WERI-Rb-1 (cell line): ENCODE results near the gene HOXD13.

ENCODE experiments used
- DNase-seq: peaks from one replicate; pipeline ENCODE4 v3.0.0-alpha.2; 2020
- H3K27ac ChIP-seq: fragments of 250-450 bp; sonication (Bioruptor Pico); 2 replicates; pipeline ENCODE4 v1.5.1; 2020; ENCODE audit warnings: mild to moderate bottlenecking, moderate library complexity
- H3K27me3 ChIP-seq: fragments of 250-450 bp; sonication (Bioruptor Pico); 2 replicates; pipeline ENCODE4 v1.5.1; 2021; ENCODE audit warnings: mild to moderate bottlenecking, low read depth, moderate library complexity; ENCODE audit not compliant: insufficient read depth, severe bottlenecking
- H3K36me3 ChIP-seq: fragments of 250-450 bp; sonication (Bioruptor Pico); 2 replicates; pipeline ENCODE4 v1.5.1; 2020; ENCODE audit warnings: mild to moderate bottlenecking, moderate library complexity
- H3K4me3 ChIP-seq: 2 replicates; pipeline ENCODE4 v1.5.1; 2011; ENCODE audit warnings: low read depth, mild to moderate bottlenecking, control low read depth, low read length
- H3K9me3 ChIP-seq: fragments of 250-450 bp; sonication (Bioruptor Pico); 2 replicates; pipeline ENCODE4 v1.5.1; 2021; ENCODE audit warnings: mild to moderate bottlenecking, moderate library complexity; ENCODE audit not compliant: severe bottlenecking
- CTCF ChIP-seq: IDR thresholded peaks from 2 replicates; pipeline ENCODE4 v1.5.1; 2011; ENCODE audit warnings: low read depth, mild to moderate bottlenecking, control low read depth, inconsistent platforms, low read length

The HOXD13 gene

GRCh38 chr2:176087330-176088047 lies 5.0 kb upstream of the HOXD13 start:
- H3K27me3 ChIP-seq: peaks cover 99% of the 10 kb centered on the region
- TF ChIP-seq CTCF: no peak
- H3K27ac ChIP-seq: no peak overlapping the region
- no peaks in the 10 kb centered on the region for H3K36me3 ChIP-seq
- peak overlapping the region; percentile 18 for H3K4me3 ChIP-seq
- H3K9me3 ChIP-seq: peaks cover 9% of the 10 kb centered on the region
- DNase-seq: no peak

- H3K4me3 ChIP-seq: peak overlapping the region; percentile 18
- peak; percentile 65 for DNase-seq
- peak; percentile 92 for TF ChIP-seq CTCF
Observed at GRCh38 chr2:176088048-176088936, 4.2 kb upstream of the HOXD13 start.

GRCh38 chr2:176088937-176089842 lies 3.3 kb upstream of the HOXD13 start:
- Histone ChIP-seq H3K4me3 (no peak overlapping the region), H3K9me3 (no peaks in the 10 kb centered on the region), H3K27me3 (peaks cover 97% of the 10 kb centered on the region), H3K36me3 (no peaks in the 10 kb centered on the region), H3K27ac (no peak overlapping the region)
- DNase-seq: no peak
- no peak for TF ChIP-seq CTCF

More at GRCh38 chr2:176088048-176088936, 4.2 kb upstream of the HOXD13 start:
- peaks cover 4% of the 10 kb centered on the region for H3K9me3 ChIP-seq
- no peak overlapping the region for H3K27ac ChIP-seq
- no peaks in the 10 kb centered on the region for H3K36me3 ChIP-seq
- H3K27me3 ChIP-seq: peaks cover 97% of the 10 kb centered on the region

- no peak for TF ChIP-seq CTCF
- peaks cover 97% of the 10 kb centered on the region for H3K27me3 ChIP-seq
- no peak for DNase-seq
- H3K9me3 ChIP-seq: no peaks in the 10 kb centered on the region
- H3K4me3 ChIP-seq: no peak overlapping the region
- H3K27ac ChIP-seq: no peak overlapping the region
- H3K36me3 ChIP-seq: no peaks in the 10 kb centered on the region
Observed at GRCh38 chr2:176089843-176090395, 2.6 kb upstream of the HOXD13 start.

- Histone ChIP-seq H3K4me3 (no peak overlapping the region), H3K9me3 (no peaks in the 10 kb centered on the region), H3K27ac (no peak overlapping the region), H3K27me3 (peaks cover 97% of the 10 kb centered on the region), H3K36me3 (no peaks in the 10 kb centered on the region)
- no peak for DNase-seq
- TF ChIP-seq CTCF: no peak
Observed at GRCh38 chr2:176090862-176091261, 1.7 kb upstream of the HOXD13 start.
